Liver (tissue), 9 donors: Measurements from ENCODE around the gene SVEP1. TPM values are rescaled to one million over a fixed set of nuclear protein-coding genes. Genes with fewer than 3 reads are reported as not detected.

ENCODE experiments used
- DNase-seq: peaks from one replicate; pipeline ENCODE4 v3.0.0-alpha.2; 2017; ENCODE audit warnings: low spot score
- H3K27ac ChIP-seq, 2 donors: one replicate each; pipeline ENCODE4 v1.7.0; 2013; ENCODE audit warnings: inconsistent platforms in 2 of 2, low read length in 2 of 2, control low read depth in 1 of 2, low read depth in 1 of 2, mild to moderate bottlenecking in 1 of 2
- H3K27me3 ChIP-seq, 4 donors: one replicate each; pipeline versions ENCODE4 v1.6.1 to v1.7.0; 2013; ENCODE audit warnings: low read length in 3 of 4, inconsistent platforms in 1 of 4, mild to moderate bottlenecking in 1 of 4, moderate library complexity in 1 of 4; ENCODE audit not compliant: control insufficient read depth in 4 of 4, insufficient read depth in 4 of 4
- H3K36me3 ChIP-seq, 4 donors: one replicate each; pipeline versions ENCODE4 v1.6.1 to v1.7.0; 2013; ENCODE audit warnings: low read length in 3 of 4, mild to moderate bottlenecking in 3 of 4, low read depth in 1 of 4, moderate library complexity in 1 of 4; ENCODE audit not compliant: control insufficient read depth in 4 of 4, insufficient read depth in 3 of 4
- H3K4me1 ChIP-seq, 4 donors: one replicate each; pipeline versions ENCODE4 v1.6.1 to v1.7.0; 2013; ENCODE audit warnings: low read length in 3 of 4, mild to moderate bottlenecking in 3 of 4, moderate library complexity in 1 of 4; ENCODE audit not compliant: control insufficient read depth in 4 of 4, insufficient read depth in 4 of 4
- H3K4me3 ChIP-seq, 3 donors: one replicate each; pipeline versions ENCODE4 v1.6.1 to v1.7.0; 2013; ENCODE audit warnings: low read length in 3 of 3, control low read depth in 1 of 3, low read depth in 1 of 3, mild to moderate bottlenecking in 1 of 3
- H3K9ac ChIP-seq, 2 donors: one replicate each; pipeline ENCODE4 v1.7.0; 2013; ENCODE audit warnings: low read length in 2 of 2, mild to moderate bottlenecking in 2 of 2, moderate library complexity in 2 of 2, control low read depth in 1 of 2, low read depth in 1 of 2
- H3K9me3 ChIP-seq, 4 donors: one replicate each; pipeline versions ENCODE4 v1.6.1 to v1.7.0; 2013; ENCODE audit warnings: low read length in 3 of 4; ENCODE audit not compliant: control insufficient read depth in 4 of 4
- ATF3 ChIP-seq: IDR thresholded peaks from 2 replicates; pipeline ENCODE4 v1.6.1; 2016; ENCODE audit warnings: antibody characterized with exemption
- CTCF ChIP-seq: fragments of 150-350 bp; IDR thresholded peaks from 2 replicates; pipeline ENCODE4 v1.5.1; 2017; ENCODE audit warnings: improper control_type of control experiment, low read depth, low read length; ENCODE audit not compliant: missing input control
- EGR1 ChIP-seq, 2 donors: IDR thresholded peaks; 2 replicates each; pipeline ENCODE4 v1.6.1; 2016 to 2018; ENCODE audit warnings: antibody characterized with exemption in 2 of 2, low read depth in 2 of 2
- FOXA1 ChIP-seq: IDR thresholded peaks from 2 replicates; pipeline ENCODE4 v1.6.1; 2016; ENCODE audit warnings: antibody characterized with exemption
- FOXA2 ChIP-seq: IDR thresholded peaks from 2 replicates; pipeline ENCODE4 v1.6.1; 2016; ENCODE audit warnings: antibody characterized with exemption
- GABPA ChIP-seq, 2 donors: IDR thresholded peaks in 1 of 2; conservative IDR thresholded peaks in 1 of 2; 2 replicates each; pipeline ENCODE4 v1.6.1; 2016; ENCODE audit warnings: antibody characterized with exemption in 2 of 2, mild to moderate bottlenecking in 1 of 2, moderate library complexity in 1 of 2
- HNF4A ChIP-seq, 2 donors: conservative IDR thresholded peaks; 2 replicates each; pipeline ENCODE4 v1.6.1; 2016; ENCODE audit warnings: antibody characterized with exemption in 2 of 2, mild to moderate bottlenecking in 2 of 2
- HNF4G ChIP-seq: IDR thresholded peaks from 2 replicates; pipeline ENCODE4 v1.6.1; 2016; ENCODE audit warnings: antibody characterized with exemption
- JUND ChIP-seq, 2 donors: IDR thresholded peaks; 2 replicates each; pipeline ENCODE4 v1.6.1; 2016; ENCODE audit warnings: antibody characterized with exemption in 2 of 2
- MAX ChIP-seq: IDR thresholded peaks from 2 replicates; pipeline ENCODE4 v1.6.1; 2016; ENCODE audit warnings: antibody characterized with exemption
- NR2F2 ChIP-seq: IDR thresholded peaks from 2 replicates; pipeline ENCODE4 v1.6.1; 2016; ENCODE audit warnings: antibody characterized with exemption
- RAD21 ChIP-seq, 2 donors: IDR thresholded peaks; 2 replicates each; pipeline ENCODE4 v1.6.1; 2016; ENCODE audit warnings: antibody characterized with exemption in 2 of 2, mild to moderate bottlenecking in 2 of 2
- REST ChIP-seq: IDR thresholded peaks from 2 replicates; pipeline ENCODE4 v1.6.1; 2016; ENCODE audit warnings: antibody characterized with exemption, mild to moderate bottlenecking
- RXRA ChIP-seq, 2 donors: IDR thresholded peaks; 2 replicates each; pipeline ENCODE4 v1.6.1; 2017 to 2018; ENCODE audit warnings: antibody characterized with exemption in 2 of 2, mild to moderate bottlenecking in 1 of 2
- SP1 ChIP-seq: IDR thresholded peaks from 2 replicates; pipeline ENCODE4 v1.6.1; 2018; ENCODE audit warnings: antibody characterized with exemption, mild to moderate bottlenecking
- TAF1 ChIP-seq: conservative IDR thresholded peaks from 2 replicates; pipeline ENCODE4 v1.6.1; 2016; ENCODE audit warnings: antibody characterized with exemption, mild to moderate bottlenecking
- YY1 ChIP-seq: IDR thresholded peaks from 2 replicates; pipeline ENCODE4 v1.6.1; 2016; ENCODE audit warnings: antibody characterized with exemption, mild to moderate bottlenecking
- ZBTB33 ChIP-seq: IDR thresholded peaks from 2 replicates; pipeline ENCODE4 v1.6.1; 2016; ENCODE audit warnings: antibody characterized with exemption
- WGBS: extraction: QIAGEN DNeasy Blood & Tissue Kit; methylation state at CpG from one replicate; pipeline ENCODE4 v1.1.7; 2013; 5-methylcytosine and 5-hydroxymethylcytosine counted together
- polyA plus RNA-seq, 2 donors: library from polyadenylated mRNA; stranded (reverse) in 1 of 2; unstranded in 1 of 2; fragments of 200-250 nt in 1 of 2; fragments of >200 nt in 1 of 2; fragmentation: Nextera tagmentation in 1 of 2; extraction: Ambion mirVana in 1 of 2; gene quantifications; one replicate each; pipeline versions ENCODE4 v1.2.1 to v1.2.3, GENCODE V29; 2013 to 2015
- total RNA-seq, 2 donors: library from RNA; depleted of rRNA; stranded (reverse); fragments of >200 nt; gene quantifications; one replicate each; pipeline ENCODE4 v1.2.3, GENCODE V29; 2014
- donor health status: healthy.
- donor health status: healthy.
- donor health status: healthy.
- donor health status: healthy.
- donor health status: healthy.

Gene SVEP1
- total and polyA plus RNA-seq, 4 donors = 0.58 to 7.5 (median 1.8) TPM

- Histone ChIP-seq H3K27ac (no peak overlapping the region), H3K4me1 (no peaks in the 10 kb centered on the region), H3K9me3 (no peaks in the 10 kb centered on the region), H3K4me3 (no peak overlapping the region), H3K9ac (no peak overlapping the region), H3K36me3 (no peaks in the 10 kb centered on the region), H3K27me3 (peaks cover 0 to 3% (median 2%) of the 10 kb centered on the region in 4 donors)
- WGBS = 73% methylated on average over 6 of the region's 6 CpGs
- DNase-seq = no peak
- TF ChIP-seq RXRA (IDR thresholded peaks at IDR 0.05) = no peak
- TF ChIP-seq HNF4A (conservative IDR thresholded peaks at IDR 0.05) = no peak
- TF ChIP-seq NR2F2 = no peak
- no peak for TF ChIP-seq RAD21 (IDR thresholded peaks at IDR 0.05)
- no peak for TF ChIP-seq HNF4G
- no peak for TF ChIP-seq MAX
Measured at GRCh38 chr9:110573305-110573704, 6.2 kb downstream of the SVEP1 start.

GRCh38 chr9:110571801-110572483, 7.6 kb downstream of the SVEP1 start:
- WGBS = 73% methylated on average over 2 of the region's 2 CpGs
- Histone ChIP-seq H3K4me3 (no peak overlapping the region), H3K9ac (no peak overlapping the region), H3K9me3 (no peaks in the 10 kb centered on the region), H3K27ac (no peak overlapping the region), H3K4me1 (no peaks in the 10 kb centered on the region), H3K36me3 (no peaks in the 10 kb centered on the region), H3K27me3 (peaks cover 0 to 3% (median 1%) of the 10 kb centered on the region in 4 donors)
- TF ChIP-seq NR2F2 (no peak), CTCF (no peak), EGR1 (IDR thresholded peaks at IDR 0.05; ENCODE audit: low read depth in 2 of 2) (no peak), MAX (no peak), SP1 (no peak), YY1 (no peak), RXRA (IDR thresholded peaks at IDR 0.05) (no peak), RAD21 (IDR thresholded peaks at IDR 0.05) (no peak), TAF1 (no peak), HNF4G (no peak), FOXA1 (no peak), ATF3 (no peak), REST (no peak), FOXA2 (no peak), GABPA (IDR thresholded peaks at IDR 0.05 in 1 of 2, conservative IDR thresholded peaks at IDR 0.05 in 1 of 2) (no peak), JUND (IDR thresholded peaks at IDR 0.05) (no peak), ZBTB33 (no peak), HNF4A (conservative IDR thresholded peaks at IDR 0.05) (no peak)
- DNase-seq = no peak
